ENCODE results near the gene ATG7. TPM values are rescaled to one million over a fixed set of nuclear protein-coding genes. Genes with fewer than 3 reads are reported as not detected.

The ATG7 gene
- total RNA-seq, 8 experiments from 2014 or later = 16.9 to 39.4 (median 24.8) TPM

DNA sequence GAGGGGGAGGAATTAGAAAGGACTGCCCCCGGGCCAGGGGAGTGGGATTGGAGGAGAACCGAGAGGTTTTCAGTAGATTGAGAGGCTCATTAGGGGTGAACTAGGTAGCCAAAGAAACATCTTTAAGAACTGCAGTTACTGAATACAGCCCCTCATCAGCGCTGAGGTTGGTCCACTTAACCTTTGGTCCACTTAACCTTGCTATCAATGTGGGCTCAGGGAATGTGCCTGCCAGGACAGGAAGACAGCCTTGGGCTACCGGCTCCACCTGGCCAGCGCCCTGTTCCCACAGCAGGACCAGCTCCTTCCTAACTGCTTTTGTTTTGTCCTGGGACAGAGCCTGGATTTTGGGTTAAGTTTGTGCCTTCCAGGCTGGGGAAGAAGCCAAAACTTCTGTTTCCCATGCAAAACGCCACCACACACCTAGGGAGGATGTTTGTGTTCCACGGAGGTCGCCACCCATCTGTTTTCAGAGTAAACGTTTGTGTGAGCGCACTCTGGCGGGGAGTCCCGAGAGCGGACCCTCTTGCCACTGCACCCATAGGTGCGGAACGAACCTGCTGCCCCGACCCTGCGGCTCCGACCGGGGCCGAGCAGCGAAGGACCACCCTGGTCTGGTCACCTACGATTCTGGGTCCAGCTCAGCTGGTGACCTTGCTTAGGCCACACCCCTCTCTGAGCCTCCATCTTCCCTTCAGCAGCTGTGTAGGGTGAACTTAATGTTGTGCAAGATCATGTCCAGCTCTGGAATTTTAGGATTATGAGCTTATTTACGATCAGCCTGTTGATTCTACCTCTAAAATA is 264.1 kb downstream of the ATG7 start:
- in situ Hi-C loops (cut with MboI; ENCODE audit: low pct_unique_long_range_greater_than_20kb in 2 of 9, low sequenced_read_pairs in 9 of 9, unreplicated experiment in 9 of 9) = no loop called here
- Histone ChIP-seq H3K4me1 (replicated peaks in 1 of 2) (peaks cover 0 to 25% of the 10 kb centered on the region in 2 donors), H3K4me3 (no peak overlapping the region), H3K27ac (no peak overlapping the region)
- WGBS, 10 experiments = 83 to 100% (median 92%) methylated on average over 1 to 9 of the region's 23 CpGs; no CpG with 5 or more reads in 1 of the 10 experiments
- no peak for ATAC-seq (replicated peaks in 6 of 8)

DNA sequence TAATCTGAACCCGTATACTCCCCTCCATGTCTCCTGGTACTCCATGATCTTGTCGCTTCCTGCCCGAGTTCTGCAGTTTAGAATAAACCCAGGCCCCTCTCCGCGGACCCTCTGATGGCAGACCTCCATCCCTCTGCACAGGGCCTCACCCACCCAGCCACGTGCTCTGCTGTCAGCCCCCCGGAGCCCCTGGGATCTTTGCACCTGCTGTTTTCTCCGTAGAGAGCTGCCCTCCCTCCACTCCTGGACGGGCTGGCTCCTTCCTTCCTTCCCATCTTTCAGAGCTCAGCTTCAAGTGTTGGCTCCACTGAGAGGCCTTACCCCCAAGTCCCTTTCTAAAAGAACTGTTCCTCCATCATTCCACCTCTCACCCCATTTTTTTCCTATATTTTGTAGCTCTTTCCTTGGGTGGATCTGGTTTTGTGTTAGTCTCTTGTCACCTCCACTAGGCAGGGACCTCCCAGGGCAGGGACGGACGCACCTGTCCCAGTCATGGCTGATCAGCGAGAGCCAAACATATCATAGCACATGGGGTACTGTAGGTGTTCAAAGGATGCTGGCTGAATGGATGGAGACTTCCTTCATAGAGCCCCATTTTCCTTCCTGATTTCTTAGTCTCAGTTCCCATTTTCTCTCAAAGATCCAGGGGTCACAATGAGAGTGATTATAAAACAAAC is 264.9 kb downstream of the ATG7 start:
- Histone ChIP-seq H3K4me1 (replicated peaks in 1 of 2) (peaks cover 0 to 25% of the 10 kb centered on the region in 2 donors), H3K27ac (no peak overlapping the region), H3K4me3 (no peak overlapping the region)
- no peak for ATAC-seq (replicated peaks in 6 of 8)
- in situ Hi-C loops (cut with MboI; ENCODE audit: low pct_unique_long_range_greater_than_20kb in 2 of 9, low sequenced_read_pairs in 9 of 9, unreplicated experiment in 9 of 9) = no loop called here
- 90 to 100% (median 94%) methylated on average over 1 to 12 of the region's 12 CpGs; no CpG with 5 or more reads in 2 of the 10 experiments for WGBS, 10 experiments

DNA sequence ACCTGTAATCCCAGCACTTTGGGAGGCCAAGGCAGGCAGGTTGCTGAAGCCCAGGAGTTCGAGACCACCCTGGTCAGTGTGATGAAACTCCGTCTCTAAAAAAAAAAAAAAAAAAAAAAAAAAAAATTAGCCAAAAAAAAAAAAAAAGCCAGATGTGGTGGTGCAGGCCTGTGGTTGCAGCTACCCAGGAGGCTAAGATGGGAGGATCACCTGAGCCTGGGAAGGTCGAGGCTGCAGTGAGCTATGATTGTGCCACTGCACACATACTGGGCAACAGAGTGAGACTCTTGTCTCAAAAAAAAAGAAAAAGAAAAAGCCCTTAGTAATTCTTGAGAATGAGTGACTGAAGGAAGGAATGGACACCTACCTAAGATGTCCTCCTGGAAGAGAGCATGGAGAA is 266.4 kb downstream of the ATG7 start:
- Histone ChIP-seq H3K27ac (no peak overlapping the region), H3K4me1 (replicated peaks in 1 of 2) (peaks cover 0 to 23% of the 10 kb centered on the region in 2 donors), H3K4me3 (no peak overlapping the region)
- 80 to 100% (median 86%) methylated on average over 1 to 3 of the region's 3 CpGs; no CpG with 5 or more reads in 2 of the 10 experiments for WGBS, 10 experiments
- no peak for ATAC-seq (replicated peaks in 6 of 8)
- in situ Hi-C loops (cut with MboI; ENCODE audit: low pct_unique_long_range_greater_than_20kb in 2 of 9, low sequenced_read_pairs in 9 of 9, unreplicated experiment in 9 of 9) = no loop called here

DNA sequence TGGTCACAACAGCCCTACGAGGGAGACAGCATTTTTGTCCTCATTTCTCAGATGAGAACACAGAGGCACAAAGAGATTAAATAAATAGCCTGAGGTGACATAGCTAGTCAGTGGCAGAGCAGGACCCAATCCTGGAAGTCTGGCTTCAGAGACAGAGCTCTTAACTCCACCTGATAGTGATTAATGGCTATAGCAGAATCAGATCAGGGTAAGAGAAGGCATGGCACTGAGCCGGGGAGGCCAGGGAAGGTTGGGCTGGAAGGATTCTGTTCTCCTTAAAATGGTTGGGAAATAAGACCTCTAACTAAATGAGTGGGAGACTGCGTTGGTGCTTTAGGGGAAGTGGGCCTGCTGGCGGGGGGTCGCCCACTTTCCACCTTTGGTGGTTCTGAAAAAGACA is 267.0 kb downstream of the ATG7 start:
- WGBS, 10 experiments = 80 to 93% (median 87%) methylated on average over 2 to 5 of the region's 5 CpGs; no CpG with 5 or more reads in 3 of the 10 experiments
- peaks cover 0 to 28% of the 10 kb centered on the region in 2 donors for H3K4me1 ChIP-seq (replicated peaks in 1 of 2)
- in situ Hi-C loops (cut with MboI; ENCODE audit: low pct_unique_long_range_greater_than_20kb in 2 of 9, low sequenced_read_pairs in 9 of 9, unreplicated experiment in 9 of 9) = no loop called here
- ATAC-seq (replicated peaks in 6 of 8) = no peak
- no peak overlapping the region for H3K4me3 ChIP-seq
- H3K27ac ChIP-seq = no peak overlapping the region

DNA sequence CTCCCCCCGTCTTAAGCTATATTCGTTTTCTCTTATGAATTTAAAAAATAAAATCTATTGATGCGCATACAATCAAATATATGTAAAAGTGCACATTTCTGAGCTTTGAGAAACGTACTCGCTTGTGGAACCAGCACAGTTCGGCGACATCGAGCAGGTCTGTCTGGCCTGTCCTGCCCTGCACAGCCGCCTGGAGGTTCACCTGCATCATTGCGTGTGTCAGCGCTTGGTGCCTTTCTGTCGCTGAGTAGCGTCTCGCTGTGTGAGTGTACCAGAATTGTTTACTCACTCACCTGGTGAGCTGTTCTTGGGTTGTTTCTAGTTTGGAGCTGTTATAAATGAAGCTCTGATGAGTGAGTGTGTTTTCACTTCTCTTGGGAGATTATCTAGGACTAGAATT is 267.5 kb downstream of the ATG7 start:
- 57 to 100% (median 83%) methylated on average over 1 to 8 of the region's 14 CpGs; no CpG with 5 or more reads in 4 of the 10 experiments for WGBS, 10 experiments
- H3K27ac ChIP-seq = no peak overlapping the region
- H3K4me1 ChIP-seq (replicated peaks in 1 of 2) = peaks cover 0 to 32% of the 10 kb centered on the region in 2 donors
- H3K4me3 ChIP-seq = no peak overlapping the region
- in situ Hi-C loops (cut with MboI; ENCODE audit: low pct_unique_long_range_greater_than_20kb in 2 of 9, low sequenced_read_pairs in 9 of 9, unreplicated experiment in 9 of 9) = no loop called here
- ATAC-seq (replicated peaks in 6 of 8) = peak in 1 of 8 experiments; percentile 25

DNA sequence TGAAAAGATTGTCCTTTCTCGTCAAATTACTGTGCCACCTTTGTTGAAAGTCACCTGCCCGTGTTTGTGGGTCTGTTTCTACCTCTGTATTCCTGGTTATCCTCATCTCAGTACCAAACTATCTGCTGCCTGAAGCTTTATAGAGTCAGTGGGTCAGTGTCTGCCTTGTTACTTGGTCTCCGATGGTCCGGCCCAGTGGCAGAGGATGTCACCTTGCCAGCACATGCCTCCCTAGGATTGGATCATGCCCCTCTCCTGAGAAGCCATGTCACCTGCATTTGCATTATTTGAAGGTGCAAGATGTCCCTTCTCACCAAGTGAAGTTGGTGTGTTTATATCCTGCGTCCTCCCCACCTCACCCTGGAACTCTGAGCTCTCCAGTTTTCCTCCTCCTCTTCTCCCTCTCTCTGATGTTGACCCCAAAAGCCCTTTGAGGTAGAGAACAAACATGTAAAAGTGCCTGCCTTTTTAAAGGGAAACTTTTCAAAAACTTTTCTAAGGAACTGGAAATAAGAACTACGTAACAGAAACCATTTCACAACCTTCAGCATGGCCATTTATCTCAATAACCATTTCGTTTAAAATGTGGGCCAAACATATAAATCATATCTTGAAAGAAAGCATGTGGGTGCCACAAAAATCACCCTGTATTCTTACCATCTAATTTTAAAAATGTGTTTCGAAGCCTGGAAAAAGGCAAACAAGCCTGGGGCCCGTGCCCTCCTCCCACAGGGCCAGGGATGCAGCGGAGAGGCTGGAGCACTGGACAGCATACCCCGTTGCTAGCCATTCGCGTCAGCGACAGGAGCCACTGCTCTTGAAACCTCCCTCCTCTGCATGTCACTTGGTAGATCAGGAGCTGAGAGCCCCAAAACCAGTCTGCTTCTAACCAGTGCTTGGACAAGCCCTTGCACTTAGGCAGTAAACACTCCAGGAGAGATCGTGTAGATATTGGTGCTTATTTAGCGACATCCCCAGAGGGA is 269.4 kb downstream of the ATG7 start:
- 60 to 94% (median 89%) methylated on average over 4 to 13 of the region's 16 CpGs; no CpG with 5 or more reads in 1 of the 10 experiments for WGBS, 10 experiments
- ATAC-seq (replicated peaks in 6 of 8) = no peak
- H3K4me1 ChIP-seq (replicated peaks in 1 of 2) = peaks cover 0 to 20% of the 10 kb centered on the region in 2 donors
- H3K27ac ChIP-seq = no peak overlapping the region
- H3K4me3 ChIP-seq = no peak overlapping the region
- in situ Hi-C loops (cut with MboI; ENCODE audit: low pct_unique_long_range_greater_than_20kb in 2 of 9, low sequenced_read_pairs in 9 of 9, unreplicated experiment in 9 of 9) = no loop called here

DNA sequence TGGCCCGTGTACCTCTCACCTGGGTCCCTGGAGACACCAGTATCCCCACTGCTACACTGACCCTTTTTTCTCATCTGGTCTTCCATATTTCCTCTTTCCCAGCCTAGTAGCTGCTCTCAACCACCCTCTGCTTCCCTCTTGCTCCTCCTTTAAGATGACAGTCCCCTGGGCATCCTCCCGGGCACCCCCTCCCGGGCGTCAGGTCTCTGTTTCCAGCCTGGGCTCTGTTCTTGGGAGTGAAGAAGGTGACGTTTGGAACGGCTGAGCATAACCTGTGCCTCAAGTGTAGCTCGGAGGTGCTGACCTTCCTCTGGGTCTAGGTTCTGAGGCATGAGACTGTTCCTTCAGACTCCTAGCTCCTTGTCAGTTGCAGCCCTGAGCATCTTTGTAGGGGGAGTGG is 270.4 kb downstream of the ATG7 start:
- Histone ChIP-seq H3K4me3 (no peak overlapping the region), H3K4me1 (replicated peaks in 1 of 2) (peaks cover 0 to 20% of the 10 kb centered on the region in 2 donors), H3K27ac (no peak overlapping the region)
- WGBS, 10 experiments = 60 to 89% (median 83%) methylated on average over 1 to 5 of the region's 7 CpGs; no CpG with 5 or more reads in 5 of the 10 experiments
- ATAC-seq (replicated peaks in 6 of 8) = no peak
- in situ Hi-C loops (cut with MboI; ENCODE audit: low pct_unique_long_range_greater_than_20kb in 2 of 9, low sequenced_read_pairs in 9 of 9, unreplicated experiment in 9 of 9) = no loop called here

DNA sequence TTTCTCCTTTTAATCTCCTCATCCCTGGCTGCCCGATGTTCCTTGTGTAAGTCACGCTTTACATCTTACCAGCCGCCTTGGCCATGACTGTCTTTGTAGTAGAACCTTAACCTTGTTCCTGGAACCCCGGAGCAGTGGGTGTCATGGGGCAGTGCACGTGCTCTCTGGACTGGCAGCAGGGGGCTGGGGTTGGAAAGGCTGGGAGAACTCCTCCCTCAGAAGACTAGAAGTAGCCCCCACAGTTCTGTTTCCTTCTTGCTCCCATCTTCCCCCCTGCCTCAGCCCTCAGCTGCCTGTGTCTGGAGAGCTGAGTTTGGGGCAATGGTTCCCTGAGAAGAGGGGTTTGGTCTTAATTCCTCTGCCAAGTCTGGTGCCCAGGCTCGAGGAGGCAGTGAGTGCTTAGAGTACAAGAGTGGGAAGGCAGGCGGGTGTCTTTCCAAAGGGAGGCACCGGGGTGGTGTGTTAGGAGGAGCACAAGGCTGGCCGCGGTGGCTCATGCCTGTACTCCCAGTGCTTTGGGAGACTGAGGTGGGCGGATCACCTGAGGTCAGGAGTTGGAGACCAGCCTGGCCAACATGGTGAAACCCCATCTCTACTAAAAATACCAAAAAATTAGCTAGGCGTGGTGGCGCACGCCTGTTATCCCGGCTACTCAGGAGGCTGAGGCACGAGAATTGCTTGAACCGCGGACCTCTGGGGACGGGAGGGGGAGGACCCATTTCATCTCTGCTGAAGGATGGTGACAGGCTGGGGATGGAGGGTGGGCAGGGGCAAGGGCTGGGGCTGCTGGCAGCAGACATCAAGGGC is 271.1 kb downstream of the ATG7 start:
- H3K4me3 ChIP-seq = no peak overlapping the region
- no peak overlapping the region for H3K27ac ChIP-seq
- peaks cover 0 to 20% of the 10 kb centered on the region in 2 donors for H3K4me1 ChIP-seq (replicated peaks in 1 of 2)
- 80 to 100% (median 93%) methylated on average over 1 to 10 of the region's 19 CpGs; no CpG with 5 or more reads in 5 of the 10 experiments for WGBS, 10 experiments
- in situ Hi-C loops (cut with MboI; ENCODE audit: low pct_unique_long_range_greater_than_20kb in 2 of 9, low sequenced_read_pairs in 9 of 9, unreplicated experiment in 9 of 9) = no loop called here
- no peak for ATAC-seq (replicated peaks in 6 of 8)

DNA sequence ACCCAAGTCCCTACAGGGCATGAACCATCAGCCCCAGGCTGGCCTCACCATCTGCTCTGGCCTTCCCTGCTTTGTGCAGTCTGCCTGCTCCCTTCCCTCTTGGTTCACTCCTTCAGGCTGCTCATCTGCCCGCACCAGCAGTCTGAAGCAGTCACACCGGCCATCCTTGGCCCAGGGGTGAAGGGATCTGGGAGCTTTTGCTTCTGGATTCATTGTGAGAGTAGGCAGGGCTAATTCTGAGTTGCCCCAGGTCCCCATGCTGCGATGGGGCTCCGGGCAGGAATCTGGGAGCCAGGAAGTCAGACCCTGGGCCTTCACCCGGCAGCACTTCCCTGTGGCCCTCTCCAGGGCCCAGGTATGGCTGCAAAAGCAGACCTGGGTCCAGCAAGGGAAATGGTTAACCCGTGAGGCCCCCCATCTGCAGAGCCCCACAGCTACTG is 271.8 kb downstream of the ATG7 start:
- ATAC-seq (replicated peaks in 6 of 8) = peak in 2 of 8 experiments; percentile 11 to 22
- in situ Hi-C loops (cut with MboI; ENCODE audit: low pct_unique_long_range_greater_than_20kb in 2 of 9, low sequenced_read_pairs in 9 of 9, unreplicated experiment in 9 of 9) = no loop called here
- H3K27ac ChIP-seq = no peak overlapping the region
- H3K4me1 ChIP-seq (replicated peaks in 1 of 2) = peaks cover 0 to 20% of the 10 kb centered on the region in 2 donors
- WGBS, 10 experiments = 83 to 88% methylated on average over 1 to 4 of the region's 6 CpGs; no CpG with 5 or more reads in 8 of the 10 experiments
- no peak overlapping the region for H3K4me3 ChIP-seq

DNA sequence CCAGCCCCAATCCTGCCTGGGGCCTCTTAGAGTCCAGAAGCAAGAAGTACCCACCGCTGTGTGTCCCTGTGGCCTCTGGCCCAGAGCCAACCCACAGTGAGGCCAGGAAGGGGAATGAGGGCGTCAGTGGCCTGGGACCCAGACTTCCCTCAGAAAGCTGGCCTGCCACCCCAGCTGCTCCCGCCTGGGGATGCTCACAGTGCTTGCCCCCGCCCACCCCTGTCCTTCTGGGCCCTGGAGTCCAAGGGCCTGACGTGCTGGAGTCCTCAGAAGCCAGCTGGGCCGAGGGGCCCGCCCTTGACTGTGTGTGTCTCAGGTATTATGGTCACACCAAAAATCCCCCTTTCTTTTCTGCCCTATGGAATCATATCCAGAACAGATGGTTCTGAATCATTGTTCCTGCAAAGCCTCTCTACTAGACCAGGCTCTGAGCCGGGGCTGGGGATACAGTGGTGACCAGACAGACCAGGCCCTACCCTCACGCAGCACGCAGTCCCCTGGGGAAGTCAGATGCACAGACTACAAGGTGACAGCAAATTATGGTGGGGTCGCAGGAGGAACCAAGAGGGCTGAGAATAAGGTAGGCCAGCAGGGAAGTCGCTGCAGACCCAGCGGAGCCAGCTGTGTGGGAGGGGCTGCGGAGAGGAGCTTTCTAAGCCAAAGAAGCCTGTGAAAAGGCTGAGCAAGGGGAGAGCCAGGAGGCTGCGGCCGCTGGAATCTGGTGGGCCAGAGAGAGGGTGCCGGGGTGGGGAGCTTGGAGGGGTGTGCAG is 272.4 kb downstream of the ATG7 start:
- Histone ChIP-seq H3K27ac (no peak overlapping the region), H3K4me3 (no peak overlapping the region), H3K4me1 (replicated peaks in 1 of 2) (peaks cover 0 to 18% of the 10 kb centered on the region in 2 donors)
- in situ Hi-C loops (cut with MboI; ENCODE audit: low pct_unique_long_range_greater_than_20kb in 2 of 9, low sequenced_read_pairs in 9 of 9, unreplicated experiment in 9 of 9) = no loop called here
- 80 to 100% (median 100%) methylated on average over 1 to 2 of the region's 17 CpGs; no CpG with 5 or more reads in 5 of the 10 experiments for WGBS, 10 experiments
- peak in 7 of 8 experiments; percentile 43 to 74 (median 58) for ATAC-seq (replicated peaks in 6 of 8)

DNA sequence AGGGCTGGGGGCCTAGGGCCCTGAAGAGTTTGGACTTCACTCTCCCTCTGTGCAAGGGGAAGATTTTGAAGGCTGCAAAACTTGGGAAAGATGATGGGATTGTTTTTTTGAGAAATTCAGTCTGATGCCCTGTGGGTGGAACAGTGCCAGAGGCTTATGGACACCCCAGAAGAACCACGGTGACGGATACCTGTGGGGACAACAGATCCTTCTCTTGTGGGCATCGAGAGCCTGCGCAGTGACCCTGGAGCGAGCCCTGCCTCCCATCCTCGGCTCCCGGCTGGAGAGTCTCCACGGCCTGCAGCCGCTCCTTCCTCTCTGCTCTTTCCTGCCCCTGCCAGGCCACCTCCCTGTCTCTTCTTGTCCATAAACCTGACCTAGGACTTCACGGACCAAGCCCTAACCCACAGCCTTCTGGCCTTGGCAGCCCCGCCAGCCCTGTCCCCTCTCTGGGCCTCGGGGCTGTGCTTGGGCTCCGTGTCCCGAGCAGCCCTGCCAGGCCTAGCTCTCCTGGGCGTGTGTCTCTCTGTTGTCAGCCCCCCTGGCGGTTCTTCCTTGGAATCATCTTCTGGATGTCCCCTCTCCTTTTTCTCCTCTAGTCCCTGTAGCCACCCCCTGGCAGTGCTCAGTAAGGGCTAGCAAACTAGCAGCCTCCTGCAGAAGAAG is 273.1 kb downstream of the ATG7 start:
- peak in 3 of 8 experiments; percentile 5 to 62 (median 7) for ATAC-seq (replicated peaks in 6 of 8)
- no peak overlapping the region for H3K27ac ChIP-seq
- peaks cover 0 to 18% of the 10 kb centered on the region in 2 donors for H3K4me1 ChIP-seq (replicated peaks in 1 of 2)
- 29 to 98% (median 80%) methylated on average over 2 to 8 of the region's 16 CpGs; no CpG with 5 or more reads in 5 of the 10 experiments for WGBS, 10 experiments
- in situ Hi-C loops (cut with MboI; ENCODE audit: low pct_unique_long_range_greater_than_20kb in 2 of 9, low sequenced_read_pairs in 9 of 9, unreplicated experiment in 9 of 9) = no loop called here
- no peak overlapping the region for H3K4me3 ChIP-seq
